Prostate gland (tissue), 2 donors: ENCODE data around the gene NEURL1.

Source experiments
- CTCF ChIP-seq, 4 experiments: fragments of 200-600 bp in 2 of 4; fragments of 450-650 bp in 2 of 4; sonication (generic) in 2 of 4; IDR thresholded peaks; 1 replicate in 3 of 4; 2 replicates in 1 of 4; pipeline ENCODE4 v1.5.1; 2016 to 2019; ENCODE audit warnings: antibody characterized with exemption in 4 of 4, mild to moderate bottlenecking in 2 of 4, moderate library complexity in 2 of 4
- POLR2A ChIP-seq: fragments of 450-650 bp; IDR thresholded peaks from one replicate; pipeline ENCODE4 v1.6.1; 2016; ENCODE audit warnings: antibody characterized with exemption, mild to moderate bottlenecking
- POLR2AphosphoS5 ChIP-seq: sonication (generic); formaldehyde crosslinking; IDR thresholded peaks from one replicate; pipeline ENCODE4 v1.6.1; 2017; ENCODE audit warnings: antibody characterized with exemption

DNA sequence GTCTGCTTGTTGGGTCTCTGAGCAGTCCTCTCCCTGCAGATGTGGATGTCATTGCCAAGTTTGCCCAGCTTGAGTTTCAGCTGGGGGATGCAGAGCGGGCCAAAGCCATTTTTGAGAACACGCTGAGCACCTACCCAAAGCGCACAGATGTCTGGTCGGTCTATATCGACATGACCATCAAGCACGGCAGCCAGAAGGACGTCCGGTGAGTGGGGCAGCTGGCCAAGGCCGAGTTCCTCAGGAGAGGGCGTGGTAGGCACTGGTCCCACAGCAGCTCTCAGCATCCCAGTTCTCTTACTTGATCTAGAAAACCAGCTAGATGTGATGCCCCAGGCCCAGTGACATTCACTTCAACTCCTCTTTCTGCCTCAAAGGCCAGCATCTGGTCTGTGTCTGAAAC lies 49.0 kb upstream of the NEURL1 start:
- TF ChIP-seq CTCF (IDR thresholded peaks at IDR 0.05) (no peak), POLR2A (no peak), POLR2AphosphoS5 (no peak)
